Upper lobe of left lung (tissue), 6 donors: ENCODE results near the gene SLC6A16. TPM values are rescaled to one million over a fixed set of nuclear protein-coding genes. Genes with fewer than 3 reads are reported as not detected.
"Not testable (repeated sequence)": the region's sequence is repeated elsewhere in the genome, so short reads cannot be mapped to it uniquely, and the experiment has no call there.

ENCODE experiments used
- ATAC-seq, 2 donors: fragments of 200-7000 bp; cut with Tn5 transposase; one replicate each; pipeline ENCODE4 v1.9.1; 2022; ENCODE audit warnings: mild to moderate bottlenecking in 2 of 2, moderate library complexity in 2 of 2; ENCODE audit not compliant: low FRiP score in 2 of 2
- DNase-seq, 2 donors: peaks; one replicate each; pipeline ENCODE4 v3.0.0-alpha.2; 2019 to 2020
- H3K27ac ChIP-seq, 4 donors: fragments of 200-600 bp; sonication (generic); one replicate each; pipeline ENCODE4 v1.5.1; 2016 to 2019
- H3K27me3 ChIP-seq, 4 donors: fragments of 200-600 bp; sonication (generic); one replicate each; pipeline ENCODE4 v1.5.1; 2017 to 2019
- H3K36me3 ChIP-seq, 4 donors: fragments of 200-600 bp; sonication (generic); one replicate each; pipeline ENCODE4 v1.5.1; 2016 to 2019
- H3K4me1 ChIP-seq, 4 donors: fragments of 200-600 bp; sonication (generic); one replicate each; pipeline ENCODE4 v1.5.1; 2018 to 2019
- H3K4me3 ChIP-seq, 4 donors: fragments of 200-600 bp; sonication (generic); one replicate each; pipeline ENCODE4 v1.5.1; 2017 to 2019; ENCODE audit warnings: mild to moderate bottlenecking in 2 of 4, moderate library complexity in 1 of 4
- H3K9me3 ChIP-seq, 4 donors: fragments of 200-600 bp; sonication (generic); one replicate each; pipeline ENCODE4 v1.5.1; 2018 to 2019
- CTCF ChIP-seq, 6 experiments: fragments of 450-650 bp in 4 of 6; fragments of 200-600 bp in 2 of 6; sonication (generic) in 2 of 6; IDR thresholded peaks; one replicate each; pipeline ENCODE4 v1.5.1; 2016 to 2019; ENCODE audit warnings: antibody characterized with exemption in 6 of 6
- EP300 ChIP-seq, 4 donors: sonication (generic); formaldehyde crosslinking; IDR thresholded peaks; one replicate each; pipeline ENCODE4 v1.5.1; 2017; ENCODE audit warnings: antibody characterized with exemption in 4 of 4, control low read depth in 2 of 4
- POLR2A ChIP-seq, 4 donors: fragments of 450-650 bp; IDR thresholded peaks; one replicate each; pipeline ENCODE4 v1.5.1; 2016 to 2017; ENCODE audit warnings: antibody characterized with exemption in 4 of 4, mild to moderate bottlenecking in 2 of 4
- POLR2AphosphoS5 ChIP-seq, 2 donors: sonication (generic); formaldehyde crosslinking; IDR thresholded peaks; one replicate each; pipeline ENCODE4 v1.5.1; 2017; ENCODE audit warnings: antibody characterized with exemption in 2 of 2
- WGBS, 2 donors: methylation state at CpG; one replicate each; pipeline ENCODE4 v1.1.5; 2017 to 2018; 5-methylcytosine and 5-hydroxymethylcytosine counted together
- total RNA-seq, 6 donors: library from RNA; depleted of rRNA in 4 of 6; stranded (reverse); fragments of >200 nt in 4 of 6; gene quantifications; one replicate each; pipeline versions ENCODE4 v1.1.0 to v1.2.1, GENCODE V29; 2016 to 2021
- donor health status: DM: no; HTN: no; CAD: no; lungs with moderate emphysema.
- donor health status: DM: no; HTN: yes; CAD: no; lungs with severe emphysema.

The SLC6A16 gene
- 1 to 10 TPM in 5 of 6 donors, under 1 TPM in 1; 0.44 to 4.2 (median 2.0) TPM for total RNA-seq

GRCh38 chr19:49324801-49325576 lies at the start of gene SLC6A16:
SLC6A16 (minus strand) TSS chr19:49325191; CDS start chr19:49311347, 13,844 bp downstream.
- no peaks in the 10 kb centered on the region for H3K27me3 ChIP-seq
- DNase-seq (peak in 1 of 2 donors; percentile 69), ATAC-seq (peak in 1 of 2 donors; percentile 53)
- TF ChIP-seq POLR2AphosphoS5 (IDR thresholded peaks at IDR 0.05) = no peak
- no peak for TF ChIP-seq CTCF (IDR thresholded peaks at IDR 0.05)
- TF ChIP-seq POLR2A (IDR thresholded peaks at IDR 0.05) = no peak
- TF ChIP-seq EP300 (IDR thresholded peaks at IDR 0.05) = no peak
- H3K4me3 ChIP-seq = no peak within 1 kb of the TSS
- H3K9me3 ChIP-seq = no peaks in the 10 kb centered on the region
- H3K27ac ChIP-seq = no peak within 1 kb of the TSS
- peaks cover 0 to 3% (median under 1%) of the 10 kb centered on the region in 4 donors for H3K36me3 ChIP-seq
- H3K4me1 ChIP-seq = no peaks in the 10 kb centered on the region
- 94% methylated on average over 32 to 38 of the region's 38 CpGs for WGBS, 2 donors

- H3K4me1 ChIP-seq, ATAC-seq, H3K27me3 ChIP-seq, DNase-seq, H3K36me3 ChIP-seq, H3K27ac ChIP-seq, H3K4me3 ChIP-seq: not testable (repeated sequence)
- 78 to 87% methylated on average over 3 of the region's 3 CpGs for WGBS, 2 donors
- peaks cover 0 to 21% (median 9%) of the 10 kb centered on the region in 4 donors for H3K9me3 ChIP-seq
Observed at GRCh38 chr19:49373174-49373573, 48.2 kb upstream of the SLC6A16 start.

- 76 to 94% methylated on average over 3 of the region's 3 CpGs for WGBS, 2 donors
- ATAC-seq (no peak), DNase-seq (no peak)
- Histone ChIP-seq H3K4me3 (no peak overlapping the region), H3K4me1 (no peaks in the 10 kb centered on the region), H3K9me3 (peaks cover 0 to 21% (median 9%) of the 10 kb centered on the region in 4 donors), H3K27ac (no peak overlapping the region), H3K27me3 (no peaks in the 10 kb centered on the region), H3K36me3 (no peaks in the 10 kb centered on the region)
- TF ChIP-seq POLR2AphosphoS5 (IDR thresholded peaks at IDR 0.05) = no peak
- TF ChIP-seq CTCF (IDR thresholded peaks at IDR 0.05) = no peak
- no peak for TF ChIP-seq EP300 (IDR thresholded peaks at IDR 0.05)
- TF ChIP-seq POLR2A (IDR thresholded peaks at IDR 0.05) = no peak
Observed at GRCh38 chr19:49371184-49371583, 46.2 kb upstream of the SLC6A16 start.

GRCh38 chr19:49368711-49369358 lies 43.8 kb upstream of the SLC6A16 start:
- ATAC-seq (no peak), DNase-seq (no peak)
- Histone ChIP-seq H3K27ac (no peak overlapping the region), H3K36me3 (no peaks in the 10 kb centered on the region), H3K9me3 (peaks cover 0 to 21% (median 9%) of the 10 kb centered on the region in 4 donors), H3K4me3 (no peak overlapping the region), H3K4me1 (peaks cover 2 to 6% (median 4%) of the 10 kb centered on the region in 4 donors), H3K27me3 (peaks cover 0 to 3% (median 0%) of the 10 kb centered on the region in 4 donors)
- 88 to 95% methylated on average over 5 of the region's 5 CpGs for WGBS, 2 donors
- TF ChIP-seq POLR2A (IDR thresholded peaks at IDR 0.05) = no peak
- no peak for TF ChIP-seq CTCF (IDR thresholded peaks at IDR 0.05)
- TF ChIP-seq EP300 (IDR thresholded peaks at IDR 0.05) = no peak
- TF ChIP-seq POLR2AphosphoS5 (IDR thresholded peaks at IDR 0.05) = no peak

- peaks cover 5 to 28% (median 20%) of the 10 kb centered on the region in 4 donors for H3K4me1 ChIP-seq
- no peak for ATAC-seq
- no peak overlapping the region for H3K27ac ChIP-seq
- no peak for DNase-seq
- H3K36me3 ChIP-seq = no peaks in the 10 kb centered on the region
- peaks cover 0 to 21% (median 9%) of the 10 kb centered on the region in 4 donors for H3K9me3 ChIP-seq
- peaks cover 0 to 4% (median 0%) of the 10 kb centered on the region in 4 donors for H3K27me3 ChIP-seq
- H3K4me3 ChIP-seq = no peak overlapping the region
- no peak for TF ChIP-seq EP300 (IDR thresholded peaks at IDR 0.05)
- TF ChIP-seq POLR2A (IDR thresholded peaks at IDR 0.05) = no peak
- TF ChIP-seq CTCF (IDR thresholded peaks at IDR 0.05) = no peak
- no peak for TF ChIP-seq POLR2AphosphoS5 (IDR thresholded peaks at IDR 0.05)
Observed at GRCh38 chr19:49366110-49366509, 41.1 kb upstream of the SLC6A16 start.
